ENCODE data around the gene HELZ. TPM values are rescaled to one million over a fixed set of nuclear protein-coding genes. Genes with fewer than 3 reads are reported as not detected.

HELZ gene
- total and polyA plus RNA-seq, 2 donors (not counting 1 experiment from before 2014, with no cell fraction given), result 10.4 to 97.8 TPM

DNA sequence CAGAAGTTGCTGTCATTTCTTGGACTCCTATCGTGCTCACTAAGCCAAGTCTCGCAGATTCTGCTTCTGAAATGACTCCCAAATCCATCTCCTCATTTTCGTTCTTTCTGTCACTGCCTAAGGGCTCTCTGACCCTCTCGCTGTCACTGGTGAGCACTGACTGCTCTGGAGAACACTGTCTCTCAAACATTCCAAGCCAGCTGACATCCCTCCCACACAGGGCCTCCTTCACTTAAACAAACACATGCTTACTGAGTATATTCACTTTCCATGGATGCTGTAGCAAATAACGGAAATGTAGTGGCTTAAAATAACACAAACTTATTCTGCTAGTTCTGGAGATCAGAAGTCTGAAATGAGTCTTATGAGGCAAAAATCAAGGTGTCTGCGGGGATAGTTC, 181.9 kb downstream of the HELZ start:
- H3K4me3 ChIP-seq (ENCODE audit: control extremely low read depth in 1 of 5, extremely low read depth in 1 of 5, insufficient read depth in 1 of 5, low read depth in 2 of 5, low read length in 4 of 5), result no peak overlapping the region
- POLR2A ChIA-PET, result no interaction called here
- H3K9me3 ChIP-seq (ENCODE audit: control extremely low read depth in 1 of 3, control insufficient read depth in 2 of 3, insufficient read depth in 1 of 3, low read length in 2 of 3), result no peaks in the 10 kb centered on the region
- no peak for TF ChIP-seq EZH2 (IDR thresholded peaks at IDR 0.05; ENCODE audit: borderline replicate concordance, insufficient read depth, low read depth, low read length, poor library complexity, severe bottlenecking)
- TF ChIP-seq CTCF (IDR thresholded peaks at IDR 0.05), result no peak
- Mint-ChIP-seq H3K27me3 (no peaks in the 10 kb centered on the region), H3K4me1 (no peaks in the 10 kb centered on the region), H3K9me3 (ENCODE audit: insufficient read depth) (no peaks in the 10 kb centered on the region), H3K4me3 (no peak overlapping the region), H3K27ac (no peak overlapping the region)
- no peaks in the 10 kb centered on the region for H3K4me1 ChIP-seq (ENCODE audit: control insufficient read depth in 2 of 2, insufficient read depth in 2 of 2, low read length in 2 of 2)
- no peaks in the 10 kb centered on the region for H3K27me3 ChIP-seq (replicated peaks in 1 of 4; ENCODE audit: control extremely low read depth in 1 of 4, control insufficient read depth in 3 of 4, insufficient read depth in 4 of 4, low read length in 3 of 4)
- H4K20me1 ChIP-seq (ENCODE audit: control insufficient read depth, insufficient read depth, low read length, poor library complexity, severe bottlenecking), result no peaks in the 10 kb centered on the region
- CTCF ChIA-PET, result no interaction called here
- intact Hi-C loops (cut with micrococcal nuclease), result no loop called here
- peaks cover 0 to 2% of the 10 kb centered on the region in 2 experiments for H3K36me3 ChIP-seq (replicated peaks in 1 of 2; ENCODE audit: control extremely low read depth in 1 of 2, control insufficient read depth in 1 of 2, extremely low read depth in 1 of 2, insufficient read depth in 2 of 2, low read length in 1 of 2)
- H3K4me2 ChIP-seq (replicated peaks; ENCODE audit: low read depth, low read length, poor library complexity, severe bottlenecking), result no peak overlapping the region
- ATAC-seq (ENCODE audit: low read depth), result no peak
- no peaks in the 10 kb centered on the region for H3K79me2 ChIP-seq (ENCODE audit: control insufficient read depth, insufficient read depth, low read length)
- H3K27ac ChIP-seq (ENCODE audit: low read length in 2 of 2), result no peak overlapping the region
- WGBS (ENCODE audit: insufficient coverage), result 95% methylated on average over 5 of the region's 6 CpGs
- H2AFZ ChIP-seq (ENCODE audit: insufficient read depth, low read depth, low read length, poor library complexity, severe bottlenecking), result no peak overlapping the region
- no peak overlapping the region for H3K9ac ChIP-seq (ENCODE audit: low read length)
- DNase-seq, result no peak

- peaks cover 0 to 11% (median 0%) of the 10 kb centered on the region in 3 donors for H3K9me3 ChIP-seq (ENCODE audit: control extremely low read depth in 1 of 3, control insufficient read depth in 2 of 3, insufficient read depth in 1 of 3, low read length in 2 of 3)
- H3K9ac ChIP-seq (ENCODE audit: low read length), result no peak overlapping the region
- no peak overlapping the region for H3K4me2 ChIP-seq (replicated peaks; ENCODE audit: low read depth, low read length, poor library complexity, severe bottlenecking)
- intact Hi-C loops (cut with micrococcal nuclease), result no loop called here
- Mint-ChIP-seq H3K27me3 (no peaks in the 10 kb centered on the region), H3K27ac (no peak overlapping the region), H3K9me3 (ENCODE audit: insufficient read depth) (no peaks in the 10 kb centered on the region), H3K4me3 (no peak overlapping the region), H3K4me1 (peaks cover 6% of the 10 kb centered on the region)
- no peaks in the 10 kb centered on the region for H4K20me1 ChIP-seq (ENCODE audit: control insufficient read depth, insufficient read depth, low read length, poor library complexity, severe bottlenecking)
- no peaks in the 10 kb centered on the region for H3K36me3 ChIP-seq (replicated peaks in 1 of 2; ENCODE audit: control extremely low read depth in 1 of 2, control insufficient read depth in 1 of 2, extremely low read depth in 1 of 2, insufficient read depth in 2 of 2, low read length in 1 of 2)
- no peak for DNase-seq
- ChIA-PET CTCF (no interaction called here), POLR2A (no interaction called here)
- no peaks in the 10 kb centered on the region for H3K79me2 ChIP-seq (ENCODE audit: control insufficient read depth, insufficient read depth, low read length)
- H3K27me3 ChIP-seq (replicated peaks in 1 of 4; ENCODE audit: control extremely low read depth in 1 of 4, control insufficient read depth in 3 of 4, insufficient read depth in 4 of 4, low read length in 3 of 4), result no peaks in the 10 kb centered on the region
- H3K4me3 ChIP-seq (ENCODE audit: control extremely low read depth in 1 of 5, extremely low read depth in 1 of 5, insufficient read depth in 1 of 5, low read depth in 2 of 5, low read length in 4 of 5), result no peak overlapping the region
- 97% methylated on average over 6 of the region's 6 CpGs for WGBS (ENCODE audit: insufficient coverage)
- TF ChIP-seq CTCF (IDR thresholded peaks at IDR 0.05) (no peak), EZH2 (IDR thresholded peaks at IDR 0.05; ENCODE audit: borderline replicate concordance, insufficient read depth, low read depth, low read length, poor library complexity, severe bottlenecking) (no peak)
- peaks cover 0 to 8% of the 10 kb centered on the region in 2 donors for H3K4me1 ChIP-seq (ENCODE audit: control insufficient read depth in 2 of 2, insufficient read depth in 2 of 2, low read length in 2 of 2)
- H2AFZ ChIP-seq (ENCODE audit: insufficient read depth, low read depth, low read length, poor library complexity, severe bottlenecking), result no peak overlapping the region
- no peak overlapping the region for H3K27ac ChIP-seq (ENCODE audit: low read length in 2 of 2)
- no peak for ATAC-seq (ENCODE audit: low read depth)
Observed at GRCh38 chr17:67059372-67059771, 185.6 kb downstream of the HELZ start.

All from B cell (primary cell).